ENCODE results near the gene GYG2. TPM values are rescaled to one million over a fixed set of nuclear protein-coding genes. Genes with fewer than 3 reads are reported as not detected.

The GYG2 gene
- total and polyA plus RNA-seq, 7 experiments from 2014 or later, result not detected

DNA sequence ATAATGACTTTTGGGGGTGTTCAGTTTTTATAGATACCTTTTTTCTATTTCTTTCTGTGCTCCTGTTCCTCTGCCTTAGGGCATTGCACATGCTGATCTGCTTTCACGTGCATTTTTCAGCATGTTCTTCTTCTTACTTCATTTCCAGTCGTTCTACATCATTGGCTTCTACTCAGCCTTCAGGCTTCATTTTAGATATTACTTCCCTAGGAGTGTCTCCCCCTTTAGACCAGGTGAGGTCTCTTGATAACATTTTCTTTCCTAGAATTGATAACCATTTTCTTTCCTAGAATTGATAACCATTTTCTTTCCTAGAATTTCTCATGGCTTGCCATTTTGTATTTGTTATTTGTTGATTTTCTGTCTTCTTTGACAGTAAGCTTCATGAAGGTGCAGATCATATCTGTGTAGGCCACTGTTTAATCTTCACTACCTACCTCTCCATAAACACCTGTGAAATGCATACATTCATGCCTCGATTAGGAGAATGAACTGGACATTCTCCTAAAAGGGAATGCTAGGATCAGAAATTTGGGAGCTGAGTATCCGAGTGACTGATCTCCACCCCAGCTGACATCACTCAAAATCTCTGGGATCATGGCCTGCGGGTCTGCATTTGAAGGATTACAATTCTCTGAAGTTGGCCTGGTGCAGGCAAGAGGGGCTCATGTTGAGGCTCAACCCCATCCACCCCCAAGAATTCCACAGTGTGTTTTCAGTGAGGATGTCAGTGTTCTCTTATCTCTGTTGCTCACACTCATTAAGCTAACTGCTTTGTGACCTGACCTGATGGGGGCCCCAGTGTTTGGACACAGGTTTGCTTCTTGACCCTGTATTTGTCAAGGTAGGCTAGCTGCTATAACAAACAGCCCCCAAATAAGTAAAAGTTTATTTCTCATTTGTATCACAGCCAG, 45.7 kb downstream of the GYG2 start:
- DNase-seq (no peak), ATAC-seq (no peak)
- H3K4me1 ChIP-seq (ENCODE audit: control insufficient read depth in 2 of 2, insufficient read depth in 2 of 2, low read length in 2 of 2), result no peaks in the 10 kb centered on the region
- H3K27me3 ChIP-seq (ENCODE audit: control insufficient read depth in 2 of 2, insufficient read depth in 2 of 2, low read length in 2 of 2), result no peaks in the 10 kb centered on the region
- Mint-ChIP-seq H3K27ac (no peak overlapping the region), H3K9me3 (peaks cover 0 to 14% (median 4%) of the 10 kb centered on the region in 11 donors), H3K4me1 (no peaks in the 10 kb centered on the region), H3K36me3 (no peaks in the 10 kb centered on the region), H3K4me3 (no peak overlapping the region), H3K27me3 (peaks cover 0 to 8% (median 1%) of the 10 kb centered on the region in 5 donors)
- intact Hi-C loops (cut with micrococcal nuclease), result loop anchor here in 1 of 2 donors (10.0 kb wide), 1 partner anchor 760 kb away; no protein-coding TSS in a partner anchor
- H3K9me3 ChIP-seq (ENCODE audit: control insufficient read depth in 2 of 3, low read length in 3 of 3), result no peaks in the 10 kb centered on the region
- no peaks in the 10 kb centered on the region for H3K36me3 ChIP-seq (ENCODE audit: control insufficient read depth in 2 of 3, insufficient read depth in 3 of 3, low read length in 3 of 3)
- POLR2A ChIA-PET, result no interaction called here
- H3K27ac ChIP-seq (ENCODE audit: low read depth, low read length), result no peak overlapping the region
- CTCF ChIA-PET, result no interaction called here
- no peak overlapping the region for H3K4me3 ChIP-seq (ENCODE audit: low read length)

DNA sequence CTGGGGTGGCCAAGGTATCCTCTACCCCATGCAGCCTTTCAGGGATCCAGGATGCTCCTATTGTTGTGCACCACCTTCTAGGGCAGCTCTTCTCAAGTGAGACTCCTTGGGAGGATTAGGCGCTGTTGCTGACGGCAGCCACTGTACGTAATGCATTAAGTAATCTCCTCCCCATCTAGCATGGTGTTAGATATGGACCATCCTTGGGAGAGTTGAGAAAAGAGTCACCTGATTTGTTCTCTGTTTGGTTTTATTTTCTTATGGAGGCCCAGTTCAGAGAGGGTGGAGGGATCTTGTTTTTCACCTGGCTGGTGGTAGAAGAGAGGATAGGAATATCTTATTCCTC, 46.4 kb downstream of the GYG2 start:
- Mint-ChIP-seq H3K27ac (no peak overlapping the region), H3K4me1 (no peaks in the 10 kb centered on the region), H3K27me3 (peaks cover 0 to 12% (median 5%) of the 10 kb centered on the region in 5 donors), H3K4me3 (no peak overlapping the region), H3K9me3 (peaks cover 0 to 14% (median 4%) of the 10 kb centered on the region in 11 donors), H3K36me3 (no peaks in the 10 kb centered on the region)
- ATAC-seq, result no peak
- intact Hi-C loops (cut with micrococcal nuclease), result loop anchor here in 1 of 2 donors (10.0 kb wide), 1 partner anchor 760 kb away; no protein-coding TSS in a partner anchor
- ChIA-PET POLR2A (no interaction called here), CTCF (no interaction called here)
- no peak for DNase-seq
- no peaks in the 10 kb centered on the region for H3K9me3 ChIP-seq (ENCODE audit: control insufficient read depth in 2 of 3, low read length in 3 of 3)
- H3K27me3 ChIP-seq (ENCODE audit: control insufficient read depth in 2 of 2, insufficient read depth in 2 of 2, low read length in 2 of 2), result no peaks in the 10 kb centered on the region
- H3K4me1 ChIP-seq (ENCODE audit: control insufficient read depth in 2 of 2, insufficient read depth in 2 of 2, low read length in 2 of 2), result no peaks in the 10 kb centered on the region
- no peak overlapping the region for H3K4me3 ChIP-seq (ENCODE audit: low read length)
- no peak overlapping the region for H3K27ac ChIP-seq (ENCODE audit: low read depth, low read length)
- H3K36me3 ChIP-seq (ENCODE audit: control insufficient read depth in 2 of 3, insufficient read depth in 3 of 3, low read length in 3 of 3), result no peaks in the 10 kb centered on the region

- no peak overlapping the region for H3K4me3 Mint-ChIP-seq
- no peaks in the 10 kb centered on the region for H3K36me3 ChIP-seq (ENCODE audit: control insufficient read depth in 2 of 3, insufficient read depth in 3 of 3, low read length in 3 of 3)
- DNase-seq (no peak), ATAC-seq (no peak)
- H3K9me3 ChIP-seq (ENCODE audit: control insufficient read depth in 2 of 3, low read length in 3 of 3), result no peaks in the 10 kb centered on the region
- no peak overlapping the region for H3K27ac Mint-ChIP-seq
- H3K36me3 Mint-ChIP-seq, result no peaks in the 10 kb centered on the region
- ChIA-PET CTCF (no interaction called here), POLR2A (no interaction called here)
- H3K27me3 ChIP-seq (ENCODE audit: control insufficient read depth in 2 of 2, insufficient read depth in 2 of 2, low read length in 2 of 2), result no peaks in the 10 kb centered on the region
- H3K9me3 Mint-ChIP-seq, result peaks cover 0 to 7% (median 0%) of the 10 kb centered on the region in 11 donors
- H3K4me1 Mint-ChIP-seq, result no peaks in the 10 kb centered on the region
- H3K4me3 ChIP-seq (ENCODE audit: low read length), result no peak overlapping the region
- H3K27me3 Mint-ChIP-seq, result peaks cover 0 to 12% (median 5%) of the 10 kb centered on the region in 5 donors
- no peaks in the 10 kb centered on the region for H3K4me1 ChIP-seq (ENCODE audit: control insufficient read depth in 2 of 2, insufficient read depth in 2 of 2, low read length in 2 of 2)
- no peak overlapping the region for H3K27ac ChIP-seq (ENCODE audit: low read depth, low read length)
- intact Hi-C loops (cut with micrococcal nuclease), result loop anchor here in 1 of 2 donors (10.0 kb wide), 1 partner anchor 759 kb away; no protein-coding TSS in a partner anchor
These were observed 47.2 kb downstream of the GYG2 start for GRCh38 chrX:2875798-2876399.

GRCh38 chrX:2878563-2878962, 49.8 kb downstream of the GYG2 start:
- H3K4me3 ChIP-seq (ENCODE audit: low read length), result no peak overlapping the region
- Mint-ChIP-seq H3K4me3 (no peak overlapping the region), H3K27ac (no peak overlapping the region), H3K4me1 (no peaks in the 10 kb centered on the region), H3K9me3 (peaks cover 0 to 6% (median 0%) of the 10 kb centered on the region in 11 donors), H3K27me3 (peaks cover 0 to 11% (median under 1%) of the 10 kb centered on the region in 5 donors), H3K36me3 (no peaks in the 10 kb centered on the region)
- no peak for DNase-seq
- CTCF ChIA-PET, result no interaction called here
- no peaks in the 10 kb centered on the region for H3K9me3 ChIP-seq (ENCODE audit: control insufficient read depth in 2 of 3, low read length in 3 of 3)
- POLR2A ChIA-PET, result no interaction called here
- no peaks in the 10 kb centered on the region for H3K36me3 ChIP-seq (ENCODE audit: control insufficient read depth in 2 of 3, insufficient read depth in 3 of 3, low read length in 3 of 3)
- H3K27ac ChIP-seq (ENCODE audit: low read depth, low read length), result no peak overlapping the region
- ATAC-seq, result no peak
- no peaks in the 10 kb centered on the region for H3K27me3 ChIP-seq (ENCODE audit: control insufficient read depth in 2 of 2, insufficient read depth in 2 of 2, low read length in 2 of 2)
- intact Hi-C loops (cut with micrococcal nuclease), result loop anchor here in 1 of 2 donors (10.0 kb wide), 1 partner anchor 756 kb away; no protein-coding TSS in a partner anchor
- no peaks in the 10 kb centered on the region for H3K4me1 ChIP-seq (ENCODE audit: control insufficient read depth in 2 of 2, insufficient read depth in 2 of 2, low read length in 2 of 2)

GRCh38 chrX:2879670-2880069, 50.9 kb downstream of the GYG2 start:
- no peak for DNase-seq

GRCh38 chrX:2883770-2884169, 55.0 kb downstream of the GYG2 start:
- ATAC-seq, result no peak
- intact Hi-C loops (cut with micrococcal nuclease), result no loop called here
- POLR2A ChIA-PET, result no interaction called here

More at GRCh38 chrX:2879670-2880069, 50.9 kb downstream of the GYG2 start:
- Histone ChIP-seq H3K36me3 (ENCODE audit: control insufficient read depth in 2 of 3, insufficient read depth in 3 of 3, low read length in 3 of 3) (no peaks in the 10 kb centered on the region), H3K9me3 (ENCODE audit: control insufficient read depth in 2 of 3, low read length in 3 of 3) (no peaks in the 10 kb centered on the region), H3K27me3 (ENCODE audit: control insufficient read depth in 2 of 2, insufficient read depth in 2 of 2, low read length in 2 of 2) (no peaks in the 10 kb centered on the region), H3K4me1 (ENCODE audit: control insufficient read depth in 2 of 2, insufficient read depth in 2 of 2, low read length in 2 of 2) (no peaks in the 10 kb centered on the region), H3K27ac (ENCODE audit: low read depth, low read length) (no peak overlapping the region), H3K4me3 (ENCODE audit: low read length) (no peak overlapping the region)
- ATAC-seq, result no peak
- Mint-ChIP-seq H3K4me1 (no peaks in the 10 kb centered on the region), H3K9me3 (peaks cover 0 to 2% (median 0%) of the 10 kb centered on the region in 11 donors), H3K27me3 (peaks cover 0 to 11% (median 0%) of the 10 kb centered on the region in 5 donors), H3K27ac (no peak overlapping the region), H3K36me3 (no peaks in the 10 kb centered on the region), H3K4me3 (no peak overlapping the region)
- intact Hi-C loops (cut with micrococcal nuclease), result loop anchor here in 1 of 2 donors (10.0 kb wide), 1 partner anchor 755 kb away; no protein-coding TSS in a partner anchor
- CTCF ChIA-PET, result no interaction called here
- POLR2A ChIA-PET, result no interaction called here

More at GRCh38 chrX:2883770-2884169, 55.0 kb downstream of the GYG2 start:
- H3K4me1 Mint-ChIP-seq, result peaks cover 0 to 6% (median 4%) of the 10 kb centered on the region in 7 donors
- CTCF ChIA-PET, result no interaction called here
- Histone ChIP-seq H3K27ac (ENCODE audit: low read depth, low read length) (no peak overlapping the region), H3K36me3 (ENCODE audit: control insufficient read depth in 2 of 3, insufficient read depth in 3 of 3, low read length in 3 of 3) (no peaks in the 10 kb centered on the region), H3K27me3 (ENCODE audit: control insufficient read depth in 2 of 2, insufficient read depth in 2 of 2, low read length in 2 of 2) (no peaks in the 10 kb centered on the region), H3K4me1 (ENCODE audit: control insufficient read depth in 2 of 2, insufficient read depth in 2 of 2, low read length in 2 of 2) (no peaks in the 10 kb centered on the region), H3K4me3 (ENCODE audit: low read length) (no peak overlapping the region), H3K9me3 (ENCODE audit: control insufficient read depth in 2 of 3, low read length in 3 of 3) (no peaks in the 10 kb centered on the region)
- H3K27me3 Mint-ChIP-seq, result peaks cover 0 to 12% (median 4%) of the 10 kb centered on the region in 5 donors
- no peaks in the 10 kb centered on the region for H3K36me3 Mint-ChIP-seq
- H3K27ac Mint-ChIP-seq, result no peak overlapping the region
- DNase-seq, result no peak
- H3K9me3 Mint-ChIP-seq, result peaks cover 0 to 2% (median 0%) of the 10 kb centered on the region in 11 donors
- no peak overlapping the region for H3K4me3 Mint-ChIP-seq
